K562 (cell line): Measurements from ENCODE around the gene IDH1. TPM values are rescaled to one million over a fixed set of nuclear protein-coding genes. Genes with fewer than 3 reads are reported as not detected.

ENCODE experiments used
- ATAC-seq: fragments of 200-7000 bp; cut with Tn5 transposase; 3 replicates; pipeline ENCODE4 v1.9.1; 2020; ENCODE audit warnings: moderate library complexity
- BruUV-seq: library from RNA; stranded (reverse); fragments of 400-500 nt; replicated peaks from 2 replicates; lab custom pipeline; 2021; lab: Mats Ljungman, UMichigan
- CTCF ChIA-PET: fragments of 300-600 bp; formaldehyde crosslinking; extraction: SDS; loops from one replicate; lab custom pipeline; 2021; ENCODE audit warnings: low intra/inter-chr PET ratio; lab: Yijun Ruan, JAX
- POLR2A ChIA-PET: fragments of 300-600, 350-650 bp; sonication (Branson Sonifier 250); formaldehyde crosslinking; extraction: SDS; loops from one replicate; lab custom pipeline; 2021; ENCODE audit warnings: antibody characterized with exemption, inconsistent platforms; lab: Yijun Ruan, JAX
- DNase-seq, 4 experiments: peaks; one replicate each; pipeline versions ENCODE4 v3.0.0 to v3.0.0-alpha.2; 2011 to 2018; ENCODE audit warnings: low spot score in 3 of 4, mixed read lengths in 3 of 4; ENCODE audit errors: extremely low read depth in 1 of 4
- FAIRE-seq: peaks from 2 replicates; lab custom pipeline; 2011; peaks lifted over from hg19 to GRCh38; lab: Jason Lieb, UNC
- H2AFZ ChIP-seq: 2 replicates; pipeline ENCODE4 v1.6.0; 2011; ENCODE audit warnings: low read depth, low read length, control low read depth, inconsistent platforms
- H3K27ac ChIP-seq: fragments of 200-600 bp; 3 replicates; pipeline ENCODE4 v1.8.0; 2011; ENCODE audit warnings: low read depth, mild to moderate bottlenecking, control low read depth, inconsistent platforms, low read length, moderate library complexity, mixed read lengths; ENCODE audit errors: extremely low read depth
- H3K27me3 ChIP-seq, 2 experiments: fragments of 300-600 bp in 1 of 2; 2 replicates in 1 of 2; 3 replicates in 1 of 2; pipeline versions ENCODE4 v1.6.0 to v1.8.0; 2011; ENCODE audit warnings: inconsistent platforms in 2 of 2, low read length in 2 of 2, mild to moderate bottlenecking in 1 of 2, mixed read lengths in 1 of 2, moderate library complexity in 1 of 2; ENCODE audit not compliant: control insufficient read depth in 2 of 2, insufficient read depth in 2 of 2
- H3K36me3 ChIP-seq: fragments of 300-600 bp; 3 replicates; pipeline ENCODE4 v1.8.0; 2011; ENCODE audit warnings: mild to moderate bottlenecking, low read length, inconsistent platforms; ENCODE audit not compliant: control insufficient read depth, insufficient read depth
- H3K4me1 ChIP-seq, 2 experiments: fragments of 200-600 bp in 1 of 2; replicated peaks in 1 of 2; 2 replicates in 1 of 2; 3 replicates in 1 of 2; pipeline versions ENCODE4 v1.5.1 to v1.8.0; 2011; ENCODE audit warnings: inconsistent platforms in 2 of 2, low read length in 2 of 2, mild to moderate bottlenecking in 1 of 2, mixed read lengths in 1 of 2, moderate library complexity in 1 of 2; ENCODE audit not compliant: control insufficient read depth in 2 of 2, insufficient read depth in 2 of 2
- H3K4me2 ChIP-seq: 2 replicates; pipeline ENCODE4 v1.6.1; 2011; ENCODE audit warnings: low read length, control low read depth, inconsistent platforms, mixed read lengths; ENCODE audit not compliant: insufficient read depth
- H3K4me3 ChIP-seq: fragments of 200-600 bp; sonication (generic), shearing (Covaris generic); 2 replicates; pipeline ENCODE4 v1.5.1; 2016; ENCODE audit warnings: control low read depth, inconsistent platforms
- H3K79me2 ChIP-seq: fragments of 200-600 bp; 3 replicates; pipeline ENCODE4 v1.8.0; 2011; ENCODE audit warnings: low read length, inconsistent platforms; ENCODE audit not compliant: control insufficient read depth, insufficient read depth
- H3K9ac ChIP-seq, 2 experiments: 2 replicates each; pipeline versions ENCODE4 v1.6.0 to v1.6.1; 2011; ENCODE audit warnings: low read depth in 2 of 2, low read length in 2 of 2, control low read depth in 1 of 2, inconsistent platforms in 1 of 2, mild to moderate bottlenecking in 1 of 2, mixed read lengths in 1 of 2; ENCODE audit not compliant: insufficient read depth in 1 of 2
- H3K9me1 ChIP-seq: one replicate; pipeline ENCODE4 v1.6.0; 2011; ENCODE audit warnings: inconsistent platforms, mild to moderate bottlenecking, low read length, moderate library complexity; ENCODE audit not compliant: control insufficient read depth, insufficient read depth
- H3K9me3 ChIP-seq: replicated peaks from 2 replicates; pipeline ENCODE4 v1.5.1; 2011; ENCODE audit warnings: low read depth, low read length, inconsistent platforms; ENCODE audit not compliant: control insufficient read depth, insufficient read depth
- H4K20me1 ChIP-seq: replicated peaks from 2 replicates; pipeline ENCODE4 v1.6.1; 2011; ENCODE audit warnings: low read length, inconsistent platforms, mixed read lengths; ENCODE audit not compliant: control insufficient read depth, insufficient read depth
- TCF7L2 ChIP-seq: fragments of 150-350 bp; IDR thresholded peaks from 2 replicates; pipeline ENCODE4 v1.6.1; 2016; ENCODE audit warnings: low read depth, mild to moderate bottlenecking, low read length, moderate library complexity
- WGBS: fragments of 100-300 bp; shearing (Covaris generic); methylation state at CpG from one replicate; pipeline ENCODE4 v1.1.6; 2016; ENCODE audit warnings: low coverage, mixed read lengths; ENCODE audit not compliant: insufficient coverage; ENCODE audit errors: missing lambda C conversion rate; 5-methylcytosine and 5-hydroxymethylcytosine counted together
- in situ Hi-C: fragments of 300-500 bp; cut with MboI; formaldehyde crosslinking; loops from 4 replicates; pipeline ENCODE4 v1.15.0; 2018; ENCODE audit warnings: inconsistent platforms, mixed read lengths
- intact Hi-C: fragments of 100-400 bp; cut with micrococcal nuclease; formaldehyde crosslinking; loops from 2 replicates; pipeline ENCODE4 v1.14.2; 2022
- polyA plus RNA-seq, 8 experiments: library from polyadenylated mRNA; depleted of rRNA in 4 of 8; stranded (reverse) in 5 of 8; unstranded in 3 of 8; fragments of >200 nt; fragmentation: Nextera tagmentation in 2 of 8; fragmentation: Illumina TruSeq in 1 of 8; extraction: Ambion mirVana in 2 of 8; extraction: Trizol in 1 of 8; gene quantifications; 2 replicates each; pipeline versions ENCODE4 v1.2.1 to v1.2.3, GENCODE V29; 2011 to 2014; ENCODE audit warnings: inconsistent platforms in 1 of 8, missing spikeins in 1 of 8
- total RNA-seq, 7 experiments: library from RNA; depleted of rRNA in 6 of 7; stranded (reverse); fragments of >200 nt in 6 of 7; fragmentation: Illumina TruSeq in 2 of 7; extraction: Trizol in 2 of 7; gene quantifications; 2 replicates each; pipeline versions ENCODE4 v1.2.1 to v1.2.3, GENCODE V29; 2011 to 2021; ENCODE audit warnings: low replicate concordance in 1 of 7
- TF ChIP-seq, protein P1 (sequence below): fragments of 450-650 bp; conservative IDR thresholded peaks from 2 replicates; pipeline ENCODE4 v1.6.1; 2016; ENCODE audit warnings: missing genetic modification characterization, low read depth, mild to moderate bottlenecking, control low read depth, missing compliant biosample characterization
- TF ChIP-seq, protein P2 (sequence below), 3 experiments: IDR thresholded peaks in 2 of 3; conservative IDR thresholded peaks in 1 of 3; 2 replicates each; pipeline ENCODE4 v1.5.1; 2011 to 2012; ENCODE audit warnings: low read length in 3 of 3, mild to moderate bottlenecking in 3 of 3, control low read depth in 2 of 3, improper control_type of control experiment in 1 of 3, inconsistent platforms in 1 of 3, low read depth in 1 of 3, mixed read lengths in 1 of 3, moderate library complexity in 1 of 3; ENCODE audit not compliant: insufficient read depth in 2 of 3
- TF ChIP-seq, protein P3 (sequence below): sonication (generic); formaldehyde crosslinking; IDR thresholded peaks from 2 replicates; pipeline ENCODE4 v1.8.0; 2022; ENCODE audit warnings: mild to moderate bottlenecking, missing genetic modification reagents

IDH1 gene
- total and polyA plus RNA-seq, 9 of the 15 experiments (the other 6 are each of a cell fraction or from before 2014, with no cell fraction given): 61.9 to 194 (median 101) TPM

DNA sequence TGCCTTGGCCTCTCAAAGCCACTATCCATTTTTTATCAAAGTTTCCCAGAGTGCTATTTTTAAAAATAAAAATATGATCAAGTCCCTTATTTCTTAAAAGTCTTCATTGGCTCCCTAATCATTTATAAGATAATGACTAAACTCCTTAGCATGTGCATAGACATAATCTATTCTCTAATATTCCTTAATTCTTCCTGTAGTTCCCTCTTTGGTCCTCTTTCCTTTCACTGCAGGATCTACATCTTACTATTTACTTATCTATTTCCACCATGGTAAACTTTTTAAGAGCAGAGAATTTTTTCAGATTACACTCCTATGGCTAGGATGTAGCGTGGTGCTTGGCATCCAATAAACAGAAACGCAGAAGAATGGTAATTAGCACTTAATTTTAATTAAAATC, 19.0 kb downstream of the IDH1 start:
- ATAC-seq: no peak
- in situ Hi-C loops: no loop called here
- TF ChIP-seq, protein P1, sequence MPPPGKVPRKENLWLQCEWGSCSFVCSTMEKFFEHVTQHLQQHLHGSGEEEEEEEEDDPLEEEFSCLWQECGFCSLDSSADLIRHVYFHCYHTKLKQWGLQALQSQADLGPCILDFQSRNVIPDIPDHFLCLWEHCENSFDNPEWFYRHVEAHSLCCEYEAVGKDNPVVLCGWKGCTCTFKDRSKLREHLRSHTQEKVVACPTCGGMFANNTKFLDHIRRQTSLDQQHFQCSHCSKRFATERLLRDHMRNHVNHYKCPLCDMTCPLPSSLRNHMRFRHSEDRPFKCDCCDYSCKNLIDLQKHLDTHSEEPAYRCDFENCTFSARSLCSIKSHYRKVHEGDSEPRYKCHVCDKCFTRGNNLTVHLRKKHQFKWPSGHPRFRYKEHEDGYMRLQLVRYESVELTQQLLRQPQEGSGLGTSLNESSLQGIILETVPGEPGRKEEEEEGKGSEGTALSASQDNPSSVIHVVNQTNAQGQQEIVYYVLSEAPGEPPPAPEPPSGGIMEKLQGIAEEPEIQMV (tag): peak; percentile 92
- TF ChIP-seq, protein P2, sequence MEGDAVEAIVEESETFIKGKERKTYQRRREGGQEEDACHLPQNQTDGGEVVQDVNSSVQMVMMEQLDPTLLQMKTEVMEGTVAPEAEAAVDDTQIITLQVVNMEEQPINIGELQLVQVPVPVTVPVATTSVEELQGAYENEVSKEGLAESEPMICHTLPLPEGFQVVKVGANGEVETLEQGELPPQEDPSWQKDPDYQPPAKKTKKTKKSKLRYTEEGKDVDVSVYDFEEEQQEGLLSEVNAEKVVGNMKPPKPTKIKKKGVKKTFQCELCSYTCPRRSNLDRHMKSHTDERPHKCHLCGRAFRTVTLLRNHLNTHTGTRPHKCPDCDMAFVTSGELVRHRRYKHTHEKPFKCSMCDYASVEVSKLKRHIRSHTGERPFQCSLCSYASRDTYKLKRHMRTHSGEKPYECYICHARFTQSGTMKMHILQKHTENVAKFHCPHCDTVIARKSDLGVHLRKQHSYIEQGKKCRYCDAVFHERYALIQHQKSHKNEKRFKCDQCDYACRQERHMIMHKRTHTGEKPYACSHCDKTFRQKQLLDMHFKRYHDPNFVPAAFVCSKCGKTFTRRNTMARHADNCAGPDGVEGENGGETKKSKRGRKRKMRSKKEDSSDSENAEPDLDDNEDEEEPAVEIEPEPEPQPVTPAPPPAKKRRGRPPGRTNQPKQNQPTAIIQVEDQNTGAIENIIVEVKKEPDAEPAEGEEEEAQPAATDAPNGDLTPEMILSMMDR (IDR thresholded peaks at IDR 0.05 in 2 of 3, conservative IDR thresholded peaks at IDR 0.05 in 1 of 3; ENCODE audit: insufficient read depth in 2 of 3, low read depth in 1 of 3, low read length in 3 of 3): no peak
- TF ChIP-seq TCF7L2: no peak
- TF ChIP-seq, protein P3, sequence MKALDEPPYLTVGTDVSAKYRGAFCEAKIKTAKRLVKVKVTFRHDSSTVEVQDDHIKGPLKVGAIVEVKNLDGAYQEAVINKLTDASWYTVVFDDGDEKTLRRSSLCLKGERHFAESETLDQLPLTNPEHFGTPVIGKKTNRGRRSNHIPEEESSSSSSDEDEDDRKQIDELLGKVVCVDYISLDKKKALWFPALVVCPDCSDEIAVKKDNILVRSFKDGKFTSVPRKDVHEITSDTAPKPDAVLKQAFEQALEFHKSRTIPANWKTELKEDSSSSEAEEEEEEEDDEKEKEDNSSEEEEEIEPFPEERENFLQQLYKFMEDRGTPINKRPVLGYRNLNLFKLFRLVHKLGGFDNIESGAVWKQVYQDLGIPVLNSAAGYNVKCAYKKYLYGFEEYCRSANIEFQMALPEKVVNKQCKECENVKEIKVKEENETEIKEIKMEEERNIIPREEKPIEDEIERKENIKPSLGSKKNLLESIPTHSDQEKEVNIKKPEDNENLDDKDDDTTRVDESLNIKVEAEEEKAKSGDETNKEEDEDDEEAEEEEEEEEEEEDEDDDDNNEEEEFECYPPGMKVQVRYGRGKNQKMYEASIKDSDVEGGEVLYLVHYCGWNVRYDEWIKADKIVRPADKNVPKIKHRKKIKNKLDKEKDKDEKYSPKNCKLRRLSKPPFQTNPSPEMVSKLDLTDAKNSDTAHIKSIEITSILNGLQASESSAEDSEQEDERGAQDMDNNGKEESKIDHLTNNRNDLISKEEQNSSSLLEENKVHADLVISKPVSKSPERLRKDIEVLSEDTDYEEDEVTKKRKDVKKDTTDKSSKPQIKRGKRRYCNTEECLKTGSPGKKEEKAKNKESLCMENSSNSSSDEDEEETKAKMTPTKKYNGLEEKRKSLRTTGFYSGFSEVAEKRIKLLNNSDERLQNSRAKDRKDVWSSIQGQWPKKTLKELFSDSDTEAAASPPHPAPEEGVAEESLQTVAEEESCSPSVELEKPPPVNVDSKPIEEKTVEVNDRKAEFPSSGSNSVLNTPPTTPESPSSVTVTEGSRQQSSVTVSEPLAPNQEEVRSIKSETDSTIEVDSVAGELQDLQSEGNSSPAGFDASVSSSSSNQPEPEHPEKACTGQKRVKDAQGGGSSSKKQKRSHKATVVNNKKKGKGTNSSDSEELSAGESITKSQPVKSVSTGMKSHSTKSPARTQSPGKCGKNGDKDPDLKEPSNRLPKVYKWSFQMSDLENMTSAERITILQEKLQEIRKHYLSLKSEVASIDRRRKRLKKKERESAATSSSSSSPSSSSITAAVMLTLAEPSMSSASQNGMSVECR (CRISPR knock-in tag): no peak
- TF ChIP-seq, all 486 proteins: peak for 1
- no peaks in the 10 kb centered on the region for H4K20me1 ChIP-seq
- ChIA-PET CTCF (no interaction called here), POLR2A (interaction anchor here (0.7 kb wide), 1 partner anchor 21 kb away, joined by 3 read pairs; no protein-coding TSS in a partner anchor)
- no TSS peak for BruUV-seq
- 95% methylated on average over 2 of the region's 2 CpGs for WGBS
- H3K27me3 ChIP-seq: no peaks in the 10 kb centered on the region
- H3K27ac ChIP-seq: no peak overlapping the region
- no peak for DNase-seq
- H3K9me1 ChIP-seq: no peaks in the 10 kb centered on the region
- no peaks in the 10 kb centered on the region for H3K9me3 ChIP-seq
- no peaks in the 10 kb centered on the region for H3K79me2 ChIP-seq
- H3K36me3 ChIP-seq: peaks cover 35% of the 10 kb centered on the region; the same call in 2 of the 3 replicates
- no peaks in the 10 kb centered on the region; a peak in 1 of 5 replicates for H3K4me1 ChIP-seq
- no peak overlapping the region for H3K4me3 ChIP-seq
- FAIRE-seq: no peak
- intact Hi-C loops: no loop called here
- no peak overlapping the region for H3K9ac ChIP-seq
- no peak overlapping the region for H3K4me2 ChIP-seq
- H2AFZ ChIP-seq: no peak overlapping the region
